Hepatocyte (in vitro differentiated cells): ENCODE results near the gene NEDD4L.

ENCODE experiments used
- EZH2 ChIP-seq: fragments of 200-600 bp; sonication (generic); IDR thresholded peaks from 2 replicates; pipeline ENCODE4 v1.6.1; 2016; ENCODE audit warnings: antibody characterized with exemption, mild to moderate bottlenecking, borderline replicate concordance
- EZH2phosphoT487 ChIP-seq: fragments of 200-600 bp; sonication (generic); IDR thresholded peaks from one replicate; pipeline ENCODE4 v1.6.1; 2018; ENCODE audit warnings: antibody characterized with exemption, mild to moderate bottlenecking, low read depth, moderate library complexity; ENCODE audit not compliant: unreplicated experiment, severe bottlenecking
- TF ChIP-seq, protein P1 (sequence below): fragments of 200-600 bp; sonication (generic); IDR thresholded peaks from 2 replicates; pipeline ENCODE4 v1.5.1; 2016; ENCODE audit warnings: antibody characterized with exemption, mild to moderate bottlenecking; ENCODE audit not compliant: poor library complexity

DNA sequence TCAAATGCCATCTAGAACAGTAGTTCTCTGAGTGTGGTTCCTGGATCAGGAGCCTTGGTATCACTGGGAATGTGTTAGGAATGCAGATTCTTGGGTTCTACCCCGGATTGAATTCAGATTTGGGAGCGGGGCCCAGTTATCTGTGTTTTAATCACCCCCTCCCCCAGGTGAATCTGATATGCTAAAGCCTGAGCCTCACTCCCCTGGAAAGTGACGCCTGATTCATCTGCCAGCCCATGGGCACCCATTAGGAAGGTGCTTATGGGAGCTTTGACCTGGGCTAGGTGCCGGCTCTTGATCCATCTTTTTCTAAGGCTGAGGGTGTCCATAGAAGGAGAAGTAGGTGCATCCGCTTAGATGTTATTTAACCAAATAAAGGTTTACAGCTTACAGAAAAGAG, 199.4 kb downstream of the NEDD4L start:
- TF ChIP-seq EZH2: no peak
- TF ChIP-seq, protein P1, sequence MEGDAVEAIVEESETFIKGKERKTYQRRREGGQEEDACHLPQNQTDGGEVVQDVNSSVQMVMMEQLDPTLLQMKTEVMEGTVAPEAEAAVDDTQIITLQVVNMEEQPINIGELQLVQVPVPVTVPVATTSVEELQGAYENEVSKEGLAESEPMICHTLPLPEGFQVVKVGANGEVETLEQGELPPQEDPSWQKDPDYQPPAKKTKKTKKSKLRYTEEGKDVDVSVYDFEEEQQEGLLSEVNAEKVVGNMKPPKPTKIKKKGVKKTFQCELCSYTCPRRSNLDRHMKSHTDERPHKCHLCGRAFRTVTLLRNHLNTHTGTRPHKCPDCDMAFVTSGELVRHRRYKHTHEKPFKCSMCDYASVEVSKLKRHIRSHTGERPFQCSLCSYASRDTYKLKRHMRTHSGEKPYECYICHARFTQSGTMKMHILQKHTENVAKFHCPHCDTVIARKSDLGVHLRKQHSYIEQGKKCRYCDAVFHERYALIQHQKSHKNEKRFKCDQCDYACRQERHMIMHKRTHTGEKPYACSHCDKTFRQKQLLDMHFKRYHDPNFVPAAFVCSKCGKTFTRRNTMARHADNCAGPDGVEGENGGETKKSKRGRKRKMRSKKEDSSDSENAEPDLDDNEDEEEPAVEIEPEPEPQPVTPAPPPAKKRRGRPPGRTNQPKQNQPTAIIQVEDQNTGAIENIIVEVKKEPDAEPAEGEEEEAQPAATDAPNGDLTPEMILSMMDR: no peak
- no peak for TF ChIP-seq EZH2phosphoT487
